NK-92 (cell line): ENCODE data around the gene USP40.

Experiments
- DNase-seq: peaks from one replicate; lab custom pipeline; 2025; ENCODE audit not compliant: unreplicated experiment; lab: John Stamatoyannopoulos, UW

The USP40 gene

GRCh38 chr2:233553366-233553765 lies 13.2 kb downstream of the USP40 start:
- DNase-seq, result no peak

GRCh38 chr2:233551491-233551890 lies 15.1 kb downstream of the USP40 start:
- DNase-seq, result no peak

GRCh38 chr2:233546774-233547173 lies 19.8 kb downstream of the USP40 start:
- DNase-seq, result no peak

GRCh38 chr2:233546101-233546500 lies 20.5 kb downstream of the USP40 start:
- DNase-seq, result no peak

GRCh38 chr2:233544200-233544610 lies 22.4 kb downstream of the USP40 start:
- DNase-seq, result no peak

GRCh38 chr2:233542507-233542906 lies 24.1 kb downstream of the USP40 start:
- no peak for DNase-seq

- DNase-seq, result no peak
Measured at GRCh38 chr2:233538741-233539140, 27.8 kb downstream of the USP40 start.

- DNase-seq, result no peak
Measured at GRCh38 chr2:233535271-233535670, 31.3 kb downstream of the USP40 start.

- no peak for DNase-seq
Measured at GRCh38 chr2:233532971-233533370, 33.6 kb downstream of the USP40 start.

- DNase-seq, result no peak
Measured at GRCh38 chr2:233531955-233532354, 34.6 kb downstream of the USP40 start.

- DNase-seq, result no peak
Measured at GRCh38 chr2:233530381-233530780, 36.2 kb downstream of the USP40 start.

- no peak for DNase-seq
Measured at GRCh38 chr2:233528182-233528581, 38.4 kb downstream of the USP40 start.

GRCh38 chr2:233525791-233526190 lies 40.8 kb downstream of the USP40 start:
- no peak for DNase-seq

- DNase-seq, result no peak
Measured at GRCh38 chr2:233519787-233520611, 46.6 kb downstream of the USP40 start.

GRCh38 chr2:233513953-233514655 lies 52.5 kb downstream of the USP40 start:
- DNase-seq, result no peak

GRCh38 chr2:233503947-233504637 lies 62.5 kb downstream of the USP40 start:
- DNase-seq, result no peak

GRCh38 chr2:233503481-233503880 lies 63.1 kb downstream of the USP40 start:
- DNase-seq, result no peak

GRCh38 chr2:233501198-233502076 lies 65.1 kb downstream of the USP40 start:
- DNase-seq, result no peak

- no peak for DNase-seq
Measured at GRCh38 chr2:233499928-233500327, 66.7 kb downstream of the USP40 start.

GRCh38 chr2:233498126-233498525 lies 68.5 kb downstream of the USP40 start:
- no peak for DNase-seq

GRCh38 chr2:233497692-233498091 lies 68.9 kb downstream of the USP40 start:
- no peak for DNase-seq
